ENCODE data around the gene PSEN2. TPM values are rescaled to one million over a fixed set of nuclear protein-coding genes. Genes with fewer than 3 reads are reported as not detected.

PSEN2 gene
- total RNA-seq, 2 experiments from 2014 or later = 0.81 to 1.2 TPM

- peak within 1 kb of the TSS; percentile 91 for H3K4me3 Mint-ChIP-seq
- ChIA-PET POLR2A (interaction anchor here (0.5 to 2.9 kb wide), 26 partner anchors 9 to 1546 kb away, joined by 3 to 53 read pairs (median 4); partner anchors contain the start of genes CDC42BPA, H3-3A, ITPKB and LBR), CTCF (interaction anchor here (0.6 to 1.2 kb wide), 3 partner anchors 99 to 532 kb away, joined by 3 to 5 read pairs (median 3); partner anchors contain the start of gene PARP1)
- H3K4me1 Mint-ChIP-seq (ENCODE audit: low read depth) = peaks cover 68% of the 10 kb centered on the region
- H3K9me3 Mint-ChIP-seq = peaks cover 3% of the 10 kb centered on the region
- H3K36me3 Mint-ChIP-seq (ENCODE audit: low read depth) = peaks cover 21% of the 10 kb centered on the region
- Histone ChIP-seq H3K9me3 (ENCODE audit: control insufficient read depth in 1 of 2, insufficient read depth in 1 of 2, low read length in 2 of 2) (peaks cover 0 to 5% of the 10 kb centered on the region in 2 experiments), H3K27me3 (ENCODE audit: control insufficient read depth in 1 of 2, insufficient read depth in 2 of 2, low read length in 2 of 2) (no peaks in the 10 kb centered on the region), H3K27ac (ENCODE audit: low read depth in 1 of 2, low read length in 2 of 2) (peak within 1 kb of the TSS; percentile 96 to 98), H3K4me1 (ENCODE audit: insufficient read depth, low read length) (peaks cover 46% of the 10 kb centered on the region), H3K4me3 (ENCODE audit: low read length) (peak within 1 kb of the TSS; percentile 94), H3K36me3 (ENCODE audit: insufficient read depth, low read length) (no peaks in the 10 kb centered on the region)
- DNase-seq (peak; percentile 96 to 100 (median 99)), ATAC-seq (ENCODE audit: poor library complexity) (peak; percentile 91)
- no peaks in the 10 kb centered on the region for H3K27me3 Mint-ChIP-seq
- peak within 1 kb of the TSS; percentile 95 for H3K27ac Mint-ChIP-seq
- TF ChIP-seq, protein P1, sequence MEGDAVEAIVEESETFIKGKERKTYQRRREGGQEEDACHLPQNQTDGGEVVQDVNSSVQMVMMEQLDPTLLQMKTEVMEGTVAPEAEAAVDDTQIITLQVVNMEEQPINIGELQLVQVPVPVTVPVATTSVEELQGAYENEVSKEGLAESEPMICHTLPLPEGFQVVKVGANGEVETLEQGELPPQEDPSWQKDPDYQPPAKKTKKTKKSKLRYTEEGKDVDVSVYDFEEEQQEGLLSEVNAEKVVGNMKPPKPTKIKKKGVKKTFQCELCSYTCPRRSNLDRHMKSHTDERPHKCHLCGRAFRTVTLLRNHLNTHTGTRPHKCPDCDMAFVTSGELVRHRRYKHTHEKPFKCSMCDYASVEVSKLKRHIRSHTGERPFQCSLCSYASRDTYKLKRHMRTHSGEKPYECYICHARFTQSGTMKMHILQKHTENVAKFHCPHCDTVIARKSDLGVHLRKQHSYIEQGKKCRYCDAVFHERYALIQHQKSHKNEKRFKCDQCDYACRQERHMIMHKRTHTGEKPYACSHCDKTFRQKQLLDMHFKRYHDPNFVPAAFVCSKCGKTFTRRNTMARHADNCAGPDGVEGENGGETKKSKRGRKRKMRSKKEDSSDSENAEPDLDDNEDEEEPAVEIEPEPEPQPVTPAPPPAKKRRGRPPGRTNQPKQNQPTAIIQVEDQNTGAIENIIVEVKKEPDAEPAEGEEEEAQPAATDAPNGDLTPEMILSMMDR (IDR thresholded peaks at IDR 0.05) = no peak
- intact Hi-C loops (cut with DNase I, micrococcal nuclease) = loop anchor here (1.0 to 10.0 kb wide), 2 partner anchors 314 to 1145 kb away; partner anchors contain the start of gene ARF1 (in 1 of the 2)
Observed at GRCh38 chr1:226940029-226940805, 69.8 kb downstream of the PSEN2 start, which contains the start of gene COQ8A. Gene COQ8A (plus strand): TSS chr1:226940294. CDS start chr1:226961386, 21,092 bp downstream.

DNA sequence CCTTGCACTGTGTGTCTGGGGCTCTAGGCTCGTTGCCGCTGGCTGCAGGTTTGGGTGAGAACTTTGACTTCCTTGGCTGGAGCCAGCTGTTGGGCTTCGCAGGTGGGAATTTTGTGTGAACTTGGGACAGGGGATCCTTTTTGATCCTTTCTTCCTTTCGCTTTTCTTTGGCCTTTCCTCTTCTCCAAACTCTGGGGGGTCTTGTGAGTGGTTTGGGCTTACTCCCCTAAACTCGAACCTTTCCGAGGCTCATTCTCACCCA lies 70.3 kb downstream of the PSEN2 start:
- H3K4me1 ChIP-seq (ENCODE audit: insufficient read depth, low read length) = peaks cover 46% of the 10 kb centered on the region
- peak overlapping the region; percentile 91 for H3K4me3 Mint-ChIP-seq
- DNase-seq (no peak), ATAC-seq (ENCODE audit: poor library complexity) (no peak)
- H3K27me3 Mint-ChIP-seq = no peaks in the 10 kb centered on the region
- ChIA-PET CTCF (interaction anchor here (1.2 kb wide), 1 partner anchor 533 kb away, joined by 5 read pairs; the partner anchor contains the start of gene PARP1), POLR2A (interaction anchor here (0.5 to 2.9 kb wide), 15 partner anchors 9 to 1546 kb away, joined by 3 to 53 read pairs (median 5); partner anchors contain the start of genes CDC42BPA, H3-3A, ITPKB and LBR)
- TF ChIP-seq, protein P1 (IDR thresholded peaks at IDR 0.05) = no peak
- peaks cover 21% of the 10 kb centered on the region for H3K36me3 Mint-ChIP-seq (ENCODE audit: low read depth)
- peak overlapping the region; percentile 94 for H3K4me3 ChIP-seq (ENCODE audit: low read length)
- H3K36me3 ChIP-seq (ENCODE audit: insufficient read depth, low read length) = no peaks in the 10 kb centered on the region
- H3K27me3 ChIP-seq (ENCODE audit: control insufficient read depth in 1 of 2, insufficient read depth in 2 of 2, low read length in 2 of 2) = no peaks in the 10 kb centered on the region
- peaks cover 73% of the 10 kb centered on the region for H3K4me1 Mint-ChIP-seq (ENCODE audit: low read depth)
- H3K9me3 ChIP-seq (ENCODE audit: control insufficient read depth in 1 of 2, insufficient read depth in 1 of 2, low read length in 2 of 2) = no peaks in the 10 kb centered on the region
- peak overlapping the region in 1 of 2 donors; percentile 98 for H3K27ac ChIP-seq (ENCODE audit: low read depth in 1 of 2, low read length in 2 of 2)
- intact Hi-C loops (cut with DNase I, micrococcal nuclease) = loop anchor here (1.0 to 10.0 kb wide), 2 partner anchors 314 to 1144 kb away; partner anchors contain the start of gene ARF1 (in 1 of the 2)
- H3K9me3 Mint-ChIP-seq = no peaks in the 10 kb centered on the region
- H3K27ac Mint-ChIP-seq = peak overlapping the region; percentile 95

- DNase-seq = no peak
- H3K27me3 ChIP-seq (ENCODE audit: control insufficient read depth in 1 of 2, insufficient read depth in 2 of 2, low read length in 2 of 2) = no peaks in the 10 kb centered on the region
- ChIA-PET CTCF (no interaction called here), POLR2A (no interaction called here)
- no peaks in the 10 kb centered on the region for H3K9me3 ChIP-seq (ENCODE audit: control insufficient read depth in 1 of 2, insufficient read depth in 1 of 2, low read length in 2 of 2)
- no peaks in the 10 kb centered on the region for H3K36me3 ChIP-seq (ENCODE audit: insufficient read depth, low read length)
- intact Hi-C loops (cut with DNase I, micrococcal nuclease) = loop anchor here in 1 of 2 experiments (10.0 kb wide), 1 partner anchor 1142 kb away; the partner anchor contains the start of gene ARF1
- H3K27ac Mint-ChIP-seq = peak overlapping the region; percentile 95
- peaks cover 25% of the 10 kb centered on the region for H3K36me3 Mint-ChIP-seq (ENCODE audit: low read depth)
- peaks cover 87% of the 10 kb centered on the region for H3K4me1 Mint-ChIP-seq (ENCODE audit: low read depth)
- H3K4me3 Mint-ChIP-seq = peak overlapping the region; percentile 74
- no peaks in the 10 kb centered on the region for H3K9me3 Mint-ChIP-seq
- no peaks in the 10 kb centered on the region for H3K27me3 Mint-ChIP-seq
- peaks cover 56% of the 10 kb centered on the region for H3K4me1 ChIP-seq (ENCODE audit: insufficient read depth, low read length)
- TF ChIP-seq, protein P1 (IDR thresholded peaks at IDR 0.05) = no peak
- H3K4me3 ChIP-seq (ENCODE audit: low read length) = no peak overlapping the region
- no peak for ATAC-seq (ENCODE audit: poor library complexity)
- H3K27ac ChIP-seq (ENCODE audit: low read depth in 1 of 2, low read length in 2 of 2) = no peak overlapping the region
Observed at GRCh38 chr1:226942392-226942791, 72.0 kb downstream of the PSEN2 start.
